ENCODE results near the gene LMBR1L.

Gene LMBR1L

GRCh38 chr12:49060237-49061156 lies 50.1 kb downstream of the LMBR1L start, which contains the start of gene KMT2D (continued):
- no peak for TF ChIP-seq SETDB1 (IDR thresholded peaks at IDR 0.05; ENCODE audit: insufficient read length, low read length)
- TF ChIP-seq ZNF596 (tag by site-specific recombination; IDR thresholded peaks at IDR 0.05), result peak; percentile 68; the same call in 1 of the 2 replicates
- peak; percentile 49 for TF ChIP-seq ZNF623 (tag by site-specific recombination; IDR thresholded peaks at IDR 0.05)
- no peak for TF ChIP-seq ZNF521 (tag by site-specific recombination; IDR thresholded peaks at IDR 0.05)
- peak; percentile 79 for TF ChIP-seq MYNN (tag by site-specific recombination; IDR thresholded peaks at IDR 0.05; ENCODE audit: borderline replicate concordance)
- peak; percentile 87 for TF ChIP-seq PRDM4 (tag by site-specific recombination; IDR thresholded peaks at IDR 0.05)
- TF ChIP-seq ZIC2 (tag by site-specific recombination; IDR thresholded peaks at IDR 0.05), result peak; percentile 85
- no peak for TF ChIP-seq ZNF132 (tag by site-specific recombination; IDR thresholded peaks at IDR 0.05; ENCODE audit: borderline replicate concordance)
- no peak for TF ChIP-seq ZNF707 (tag by site-specific recombination; IDR thresholded peaks at IDR 0.05)
- TF ChIP-seq ZNF449 (tag by site-specific recombination; IDR thresholded peaks at IDR 0.05), result peak; percentile 70; the same call in 1 of the 2 replicates
- TF ChIP-seq YY2 (tag by site-specific recombination; IDR thresholded peaks at IDR 0.05), result peak; percentile 96; the same call in 1 of the 2 replicates
- no peak for TF ChIP-seq ZNF350 (tag by site-specific recombination; IDR thresholded peaks at IDR 0.05)
- no peak for TF ChIP-seq ZFP3 (tag by site-specific recombination; IDR thresholded peaks at IDR 0.05; ENCODE audit: low read depth)
- TF ChIP-seq TCF7L2 (IDR thresholded peaks at IDR 0.05; ENCODE audit: borderline replicate concordance, low read depth, low read length), result no peak
- peak; percentile 81 for TF ChIP-seq GFI1B (tag by site-specific recombination; IDR thresholded peaks at IDR 0.05)
- peak; percentile 56 for TF ChIP-seq EGR2 (tag by site-specific recombination; IDR thresholded peaks at IDR 0.05; ENCODE audit: low read depth)
- TF ChIP-seq ZNF645 (tag by site-specific recombination; IDR thresholded peaks at IDR 0.05), result peak; percentile 90
- 0 out of 2 replicates have a peak, but pooled peaks have one; percentile 8 for TF ChIP-seq ZNF221 (tag by site-specific recombination; IDR thresholded peaks at IDR 0.05; ENCODE audit: borderline replicate concordance)
- peak; percentile 58 for TF ChIP-seq FEZF1 (tag by site-specific recombination; IDR thresholded peaks at IDR 0.05)
- TF ChIP-seq PRDM10 (tag by site-specific recombination; IDR thresholded peaks at IDR 0.05), result peak; percentile 92
- TF ChIP-seq ZNF10 (tag by site-specific recombination; IDR thresholded peaks at IDR 0.05), result peak; percentile 84
- TF ChIP-seq CTCF (tag by site-specific recombination; IDR thresholded peaks at IDR 0.05), result peak; percentile 94
- TF ChIP-seq REPIN1 (tag by site-specific recombination; IDR thresholded peaks at IDR 0.05; ENCODE audit: low read depth), result no peak
- TF ChIP-seq OVOL3 (tag by site-specific recombination; IDR thresholded peaks at IDR 0.05), result peak; percentile 85
- TF ChIP-seq ZNF114 (tag by site-specific recombination; IDR thresholded peaks at IDR 0.05), result no peak
- peak; percentile 53; the same call in 1 of the 2 replicates for TF ChIP-seq ZNF513 (tag by site-specific recombination; IDR thresholded peaks at IDR 0.05)
- TF ChIP-seq ZNF169 (tag by site-specific recombination; IDR thresholded peaks at IDR 0.05), result peak; percentile 73; the same call in 1 of the 2 replicates
